Measurements from ENCODE around the gene ST6GAL1. TPM values are rescaled to one million over a fixed set of nuclear protein-coding genes. Genes with fewer than 3 reads are reported as not detected.

Gene ST6GAL1
- total RNA-seq, 1 donor from 2014 or later = 72.7 TPM

DNA sequence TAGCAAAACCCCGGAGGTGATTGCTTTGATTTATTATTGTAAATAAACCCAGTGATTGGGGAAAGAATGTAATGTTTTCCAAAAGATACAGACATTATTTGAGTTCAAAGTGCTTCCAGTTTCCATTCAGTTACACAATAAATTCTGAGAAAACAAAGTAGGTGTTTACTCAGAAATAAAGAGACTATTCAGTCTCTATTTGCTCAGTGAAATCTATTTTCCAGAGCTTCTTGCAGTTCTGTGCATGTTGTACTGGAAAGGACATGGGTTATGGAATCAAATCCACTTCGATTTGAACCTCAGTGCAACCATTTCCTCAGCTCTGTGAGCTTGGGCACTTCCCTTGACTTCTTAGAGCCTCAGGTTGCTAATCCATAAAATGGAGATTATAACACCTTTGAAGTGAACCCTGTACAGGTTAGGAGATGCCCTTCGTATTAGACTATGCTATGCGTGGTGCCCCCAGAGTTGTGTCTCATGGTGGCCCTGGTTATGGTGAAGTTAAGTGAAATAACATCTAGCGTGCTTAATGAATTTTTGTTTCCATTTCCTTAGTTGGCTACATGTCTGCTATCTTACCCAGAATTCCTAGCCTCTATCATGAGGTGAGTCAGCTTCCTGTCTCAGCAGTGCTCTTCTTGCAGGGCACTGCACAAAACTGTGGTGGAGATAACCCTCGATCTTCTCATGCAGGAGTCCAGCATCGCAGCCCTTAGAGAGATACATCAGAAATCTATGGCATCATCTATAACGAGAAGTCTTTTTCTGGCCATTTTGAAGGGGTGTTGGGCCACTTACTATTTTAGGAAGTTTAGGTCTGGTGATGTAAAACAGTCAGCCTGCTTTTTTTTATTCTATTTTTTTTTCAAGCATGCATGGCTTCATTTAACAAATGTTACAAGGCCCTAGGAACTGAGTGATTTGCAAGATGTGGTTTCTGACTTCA lies 111.3 kb downstream of the ST6GAL1 start:
- no peak overlapping the region for H3K4me3 ChIP-seq
- H3K36me3 ChIP-seq = peaks cover 28% of the 10 kb centered on the region
- H3K9me3 ChIP-seq = no peaks in the 10 kb centered on the region
- ATAC-seq = peak; percentile 37
- H3K27me3 ChIP-seq (ENCODE audit: low read depth) = no peaks in the 10 kb centered on the region
- H3K4me1 ChIP-seq = peaks cover 57% of the 10 kb centered on the region
- DNase-seq = no peak
- intact Hi-C loops (cut with DNase I) = no loop called here
- no peak for TF ChIP-seq CTCF (IDR thresholded peaks at IDR 0.05)
- H3K27ac ChIP-seq = peak overlapping the region; percentile 51

DNA sequence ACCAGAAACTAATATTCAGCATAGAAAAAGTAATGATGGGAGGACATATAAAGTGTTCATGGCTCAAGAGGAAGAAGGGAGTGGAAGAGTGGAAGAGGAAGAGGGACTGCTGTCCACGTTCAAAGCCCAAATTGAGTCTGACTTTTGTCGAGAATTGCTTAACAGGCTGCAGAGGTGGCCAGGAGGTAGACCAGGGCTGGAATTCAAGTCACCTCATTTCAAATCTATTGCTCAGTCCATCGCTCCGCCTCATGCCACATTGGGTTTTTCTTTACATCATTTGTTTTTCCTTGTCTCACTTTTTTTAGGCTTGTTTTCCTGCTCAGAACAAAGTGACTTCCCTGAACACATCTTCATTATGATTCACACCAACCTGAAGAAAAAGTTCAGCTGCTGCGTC lies 112.0 kb downstream of the ST6GAL1 start:
- Histone ChIP-seq H3K9me3 (no peaks in the 10 kb centered on the region), H3K4me3 (no peak overlapping the region), H3K36me3 (peaks cover 28% of the 10 kb centered on the region), H3K27me3 (ENCODE audit: low read depth) (no peaks in the 10 kb centered on the region), H3K4me1 (peaks cover 57% of the 10 kb centered on the region), H3K27ac (peak overlapping the region; percentile 51)
- no peak for TF ChIP-seq CTCF (IDR thresholded peaks at IDR 0.05)
- intact Hi-C loops (cut with DNase I) = no loop called here
- no peak for DNase-seq
- ATAC-seq = no peak

- Histone ChIP-seq H3K9me3 (no peaks in the 10 kb centered on the region), H3K27me3 (ENCODE audit: low read depth) (no peaks in the 10 kb centered on the region), H3K27ac (no peak overlapping the region), H3K4me3 (no peak overlapping the region), H3K36me3 (peaks cover 28% of the 10 kb centered on the region), H3K4me1 (peaks cover 57% of the 10 kb centered on the region)
- ATAC-seq (no peak), DNase-seq (no peak)
- intact Hi-C loops (cut with DNase I) = no loop called here
- TF ChIP-seq CTCF (IDR thresholded peaks at IDR 0.05) = no peak
These were observed 112.6 kb downstream of the ST6GAL1 start for GRCh38 chr3:187042874-187043458.

GRCh38 chr3:187044206-187044605 lies 113.9 kb downstream of the ST6GAL1 start:
- peak in 1 of 2 donors; percentile 29 for ATAC-seq
- Histone ChIP-seq H3K27ac (no peak overlapping the region), H3K4me3 (no peak overlapping the region), H3K27me3 (ENCODE audit: low read depth) (no peaks in the 10 kb centered on the region), H3K36me3 (peaks cover 30% of the 10 kb centered on the region), H3K9me3 (no peaks in the 10 kb centered on the region), H3K4me1 (peaks cover 48% of the 10 kb centered on the region)
- no peak for TF ChIP-seq CTCF (IDR thresholded peaks at IDR 0.05)
- intact Hi-C loops (cut with DNase I) = no loop called here
- no peak for DNase-seq

GRCh38 chr3:187044867-187045552 lies 114.7 kb downstream of the ST6GAL1 start:
- Histone ChIP-seq H3K9me3 (no peaks in the 10 kb centered on the region), H3K36me3 (peaks cover 26% of the 10 kb centered on the region), H3K27ac (no peak overlapping the region), H3K4me1 (peaks cover 44% of the 10 kb centered on the region), H3K27me3 (ENCODE audit: low read depth) (no peaks in the 10 kb centered on the region), H3K4me3 (no peak overlapping the region)
- DNase-seq = no peak
- ATAC-seq = no peak
- TF ChIP-seq CTCF (IDR thresholded peaks at IDR 0.05) = no peak
- intact Hi-C loops (cut with DNase I) = no loop called here
